Ramos (cell line): ENCODE results near the gene ADAMTS6.

Experiments used
- in situ Hi-C: fragments of 300-500 bp; cut with MboI; formaldehyde crosslinking; loops from one replicate; pipeline ENCODE4 v1.14.3; 2022; ENCODE audit warnings: low sequenced_read_pairs; ENCODE audit not compliant: unreplicated experiment

ADAMTS6 gene

GRCh38 chr5:65475336-65475735, 6.4 kb downstream of the ADAMTS6 start:
- in situ Hi-C loops = loop anchor here (25.0 kb wide), 1 partner anchor 388 kb away; no protein-coding TSS in a partner anchor

GRCh38 chr5:65474130-65474711, 7.5 kb downstream of the ADAMTS6 start:
- in situ Hi-C loops = no loop called here

GRCh38 chr5:65468633-65469032, 13.1 kb downstream of the ADAMTS6 start:
- in situ Hi-C loops = no loop called here

GRCh38 chr5:65462139-65462705, 19.5 kb downstream of the ADAMTS6 start:
- in situ Hi-C loops = no loop called here

- in situ Hi-C loops = no loop called here
Observed at GRCh38 chr5:65461490-65461889, 20.2 kb downstream of the ADAMTS6 start.

GRCh38 chr5:65459995-65460394, 21.7 kb downstream of the ADAMTS6 start:
- in situ Hi-C loops = no loop called here

GRCh38 chr5:65455064-65455463, 26.7 kb downstream of the ADAMTS6 start:
- in situ Hi-C loops = no loop called here

GRCh38 chr5:65451436-65451835, 30.3 kb downstream of the ADAMTS6 start:
- in situ Hi-C loops = no loop called here

- in situ Hi-C loops = no loop called here
Observed at GRCh38 chr5:65446682-65447081, 35.0 kb downstream of the ADAMTS6 start.

- in situ Hi-C loops = no loop called here
Observed at GRCh38 chr5:65441800-65442199, 39.9 kb downstream of the ADAMTS6 start.

- in situ Hi-C loops = no loop called here
Observed at GRCh38 chr5:65440456-65440855, 41.3 kb downstream of the ADAMTS6 start.

GRCh38 chr5:65434122-65434521, 47.6 kb downstream of the ADAMTS6 start:
- in situ Hi-C loops = no loop called here

- in situ Hi-C loops = no loop called here
Observed at GRCh38 chr5:65426656-65427055, 55.1 kb downstream of the ADAMTS6 start.

GRCh38 chr5:65423623-65424022, 58.1 kb downstream of the ADAMTS6 start:
- in situ Hi-C loops = no loop called here

- in situ Hi-C loops = no loop called here
Observed at GRCh38 chr5:65418661-65419060, 63.1 kb downstream of the ADAMTS6 start.

GRCh38 chr5:65413822-65414221, 67.9 kb downstream of the ADAMTS6 start:
- in situ Hi-C loops = no loop called here

- in situ Hi-C loops = no loop called here
Observed at GRCh38 chr5:65412842-65413241, 68.9 kb downstream of the ADAMTS6 start.

- in situ Hi-C loops = no loop called here
Observed at GRCh38 chr5:65411356-65411755, 70.4 kb downstream of the ADAMTS6 start.

GRCh38 chr5:65395526-65396155, 86.1 kb downstream of the ADAMTS6 start:
- in situ Hi-C loops = no loop called here

GRCh38 chr5:65394087-65394486, 87.6 kb downstream of the ADAMTS6 start:
- in situ Hi-C loops = no loop called here

GRCh38 chr5:65391591-65391990, 90.1 kb downstream of the ADAMTS6 start:
- in situ Hi-C loops = no loop called here

- in situ Hi-C loops = no loop called here
Observed at GRCh38 chr5:65390208-65390607, 91.5 kb downstream of the ADAMTS6 start.
